Activated T-helper 9 cell treated with anti-CD3 and anti-CD28 coated beads, Interleukin-2, amount 50 U/mL, for 16 hours (primary cell): ENCODE data around the gene GMFB.

ENCODE experiments used
- DNase-seq: peaks from one replicate; pipeline ENCODE4 v3.0.0-alpha.2; 2020; ENCODE audit warnings: low read depth

GMFB gene

GRCh38 chr14:54488646-54489317, at the start of gene GMFB:
TSS of gene GMFB (minus strand) at chr14:54488980. CDS start at chr14:54488927, 53 bp downstream.
- peak; percentile 80 for DNase-seq

- no peak for DNase-seq
Measured at GRCh38 chr14:54538055-54538454, 49.3 kb upstream of the GMFB start.

DNA sequence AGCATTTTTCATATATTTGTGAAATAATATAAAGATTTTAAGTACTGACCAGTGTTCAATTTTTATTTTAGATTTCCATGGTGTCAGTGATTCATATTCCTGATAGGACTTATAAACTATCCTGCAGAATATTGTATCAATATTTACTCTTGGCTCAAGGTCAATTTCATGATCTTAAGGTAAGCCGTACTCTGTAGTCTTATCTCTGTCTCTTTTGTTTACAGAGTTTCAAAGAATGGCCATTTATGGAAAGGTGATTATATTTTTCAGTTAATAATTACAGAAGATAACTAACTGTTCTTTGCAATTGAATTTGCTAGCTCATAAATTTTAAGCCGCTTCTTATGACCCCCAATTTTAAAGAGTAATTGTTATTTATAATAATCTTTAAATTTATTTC, 48.9 kb upstream of the GMFB start:
- DNase-seq = no peak

DNA sequence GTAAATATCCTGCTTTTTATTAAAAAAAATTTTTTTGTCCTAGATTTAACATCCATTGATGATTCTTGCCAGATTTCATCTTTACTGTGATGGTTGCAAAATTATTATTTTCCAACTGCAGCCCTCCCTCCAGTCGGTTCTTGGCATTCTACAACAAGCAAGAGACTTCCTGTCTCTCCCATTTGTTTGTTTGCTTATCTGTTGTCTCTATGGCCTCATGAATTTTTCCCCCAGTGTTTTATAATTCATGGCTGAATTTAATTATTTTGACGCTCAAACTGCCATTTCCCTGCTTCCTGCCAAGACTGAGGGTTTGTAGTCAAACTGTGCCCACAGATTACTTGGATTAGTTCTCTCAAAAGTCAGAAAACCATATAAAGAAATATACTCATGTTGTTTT, 46.9 kb upstream of the GMFB start:
- DNase-seq = no peak

DNA sequence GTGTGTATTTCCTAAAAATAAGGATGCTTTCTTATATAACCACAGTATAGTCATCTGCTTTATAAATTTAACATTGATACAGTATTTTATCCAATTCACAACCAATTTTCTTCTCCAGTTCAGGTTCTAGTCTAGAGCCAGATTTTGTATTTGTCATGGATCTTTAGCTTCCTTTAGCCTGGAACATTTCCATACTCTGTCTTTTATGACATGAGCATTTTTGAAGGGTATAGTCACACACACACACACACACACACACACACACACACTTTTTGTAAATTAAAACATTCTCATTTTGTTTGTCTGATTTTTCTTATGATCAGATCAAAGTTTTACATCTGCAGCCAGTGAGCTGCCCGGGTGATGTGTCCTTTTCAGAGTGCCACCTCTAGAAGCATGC, 46.3 kb upstream of the GMFB start:
- no peak for DNase-seq

DNA sequence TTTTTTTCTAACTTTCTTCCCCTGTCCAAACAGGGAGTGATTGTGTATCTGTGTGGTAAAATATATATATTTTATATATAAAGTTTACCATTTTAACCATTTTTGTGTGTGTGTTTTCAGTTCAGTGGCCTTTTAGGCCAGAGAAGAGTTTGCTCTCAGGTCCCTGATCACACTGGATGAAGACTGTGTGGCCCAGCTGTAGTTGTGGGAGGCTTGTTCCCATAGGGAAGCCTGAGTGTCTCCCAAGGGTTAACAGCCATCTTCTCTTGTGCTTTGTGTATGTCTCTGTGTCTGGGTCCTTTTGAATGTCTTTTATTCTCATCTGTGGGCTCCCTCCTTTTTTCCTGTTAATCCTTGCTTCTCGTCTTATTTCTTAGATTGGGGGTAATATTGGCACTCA, 44.3 kb upstream of the GMFB start:
- DNase-seq = no peak

- DNase-seq = no peak
Measured at GRCh38 chr14:54532111-54533012, 43.6 kb upstream of the GMFB start.

DNA sequence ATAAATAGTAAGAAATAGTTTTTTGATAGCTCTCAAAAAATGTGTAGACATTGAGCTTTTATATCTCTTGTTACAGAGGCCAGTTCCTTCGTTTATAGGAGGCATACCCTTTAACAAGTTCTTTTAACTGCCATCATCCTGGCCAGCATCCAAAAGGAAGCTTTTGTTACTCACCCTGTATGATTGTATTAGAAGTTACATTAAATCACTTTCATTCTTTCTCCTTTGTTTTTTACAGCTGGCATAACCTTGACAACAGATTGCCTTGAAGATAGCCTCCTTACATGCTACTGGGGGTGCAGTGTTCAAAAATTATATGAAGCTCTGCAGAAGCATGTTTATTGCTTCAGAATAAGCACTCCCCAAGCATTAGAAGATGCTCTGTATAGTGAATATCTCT, 41.0 kb upstream of the GMFB start:
- no peak for DNase-seq

- no peak for DNase-seq
Measured at GRCh38 chr14:54528973-54529372, 40.2 kb upstream of the GMFB start.

GRCh38 chr14:54524410-54524809, 35.6 kb upstream of the GMFB start:
- no peak for DNase-seq

DNA sequence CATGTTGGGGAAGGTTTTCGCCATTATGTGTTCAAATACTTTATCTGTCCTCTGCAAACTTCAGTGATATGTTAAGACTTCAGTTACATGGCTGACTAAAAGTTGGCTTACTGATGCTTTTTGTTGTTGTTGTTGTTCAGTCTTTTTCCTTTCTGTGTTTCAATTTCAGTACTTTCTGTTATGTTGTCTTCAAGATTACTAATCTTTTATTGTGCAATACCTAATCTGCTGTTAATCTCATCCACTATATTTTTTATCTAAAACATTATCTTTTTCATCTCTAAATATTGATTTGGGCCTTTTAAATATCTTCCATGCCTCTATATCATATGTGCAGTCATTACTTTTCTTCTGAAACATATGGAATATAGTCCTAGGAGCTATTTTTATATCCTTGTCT, 27.9 kb upstream of the GMFB start:
- no peak for DNase-seq

GRCh38 chr14:54515670-54516069, 26.9 kb upstream of the GMFB start:
- DNase-seq = no peak

- DNase-seq = no peak
Measured at GRCh38 chr14:54512393-54512792, 23.6 kb upstream of the GMFB start.

GRCh38 chr14:54509546-54510501, 21.0 kb upstream of the GMFB start, which contains the start of gene CGRRF1:
TSS of gene CGRRF1 (plus strand) at chr14:54509906. CDS start at chr14:54509960, 54 bp downstream.
- DNase-seq = peak; percentile 96

DNA sequence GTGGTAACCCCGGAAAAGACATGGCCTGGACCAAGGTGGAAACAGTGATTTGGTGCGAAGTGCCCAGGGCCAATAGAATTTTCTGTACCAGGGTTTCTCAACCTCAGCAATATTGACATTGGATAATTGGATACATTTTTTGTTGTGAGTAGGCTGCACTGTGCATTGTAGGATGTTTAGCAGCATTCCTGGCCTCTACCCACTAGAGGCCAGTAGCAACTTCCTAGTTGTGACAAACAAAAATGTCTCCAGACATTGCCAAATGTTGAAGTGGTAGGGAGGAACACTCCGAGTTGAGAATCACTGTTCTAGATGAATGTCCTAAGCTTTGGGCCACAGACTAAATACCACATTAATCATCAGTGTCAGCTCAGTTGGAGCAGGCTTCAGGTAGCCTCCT, 14.7 kb upstream of the GMFB start:
- no peak for DNase-seq

GRCh38 chr14:54502602-54503001, 13.8 kb upstream of the GMFB start:
- no peak for DNase-seq

DNA sequence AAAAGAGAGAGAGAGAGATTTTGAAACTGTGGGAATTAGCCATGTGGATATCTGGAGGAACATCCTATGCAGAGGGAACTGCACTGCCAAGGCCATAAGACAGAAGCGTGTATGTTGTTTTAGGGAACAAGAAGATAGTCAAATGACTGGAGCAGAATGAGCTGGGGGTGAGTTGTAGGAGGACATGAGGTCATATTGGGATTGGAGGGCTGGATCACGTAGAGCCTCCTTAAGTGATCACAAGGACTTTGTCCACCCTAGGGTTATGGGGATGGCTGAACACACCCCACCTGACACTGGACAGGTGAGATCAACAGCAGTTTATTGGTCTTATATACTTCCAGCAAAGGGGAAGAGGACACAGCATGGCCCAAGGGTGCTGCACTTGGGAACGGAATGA, 12.7 kb upstream of the GMFB start:
- DNase-seq = no peak

GRCh38 chr14:54500744-54501143, 12.0 kb upstream of the GMFB start:
- DNase-seq = no peak

DNA sequence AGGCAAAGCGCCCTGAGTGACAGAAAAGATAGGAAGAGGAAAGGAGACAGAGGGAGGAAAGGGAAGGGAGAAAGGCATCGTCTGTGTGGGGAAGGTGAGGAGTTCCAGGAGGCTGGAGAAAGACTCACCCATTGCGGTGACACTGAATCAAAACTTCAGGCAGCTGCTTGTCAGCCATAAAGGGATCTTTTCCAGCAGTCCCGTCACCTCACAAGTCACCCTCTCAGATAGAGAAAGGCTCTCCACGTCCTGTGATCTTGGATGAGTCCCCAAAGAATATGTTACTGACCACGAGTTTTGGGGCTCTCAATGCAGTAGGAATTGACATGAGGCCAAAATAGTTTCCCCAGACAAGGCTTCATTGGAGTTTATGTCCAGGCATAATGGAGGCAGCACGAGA, 9.8 kb upstream of the GMFB start:
- no peak for DNase-seq

GRCh38 chr14:54498095-54498531, 9.3 kb upstream of the GMFB start:
- DNase-seq = no peak

- DNase-seq = no peak
Measured at GRCh38 chr14:54497224-54497623, 8.4 kb upstream of the GMFB start.

GRCh38 chr14:54493293-54493692, 4.5 kb upstream of the GMFB start:
- DNase-seq = no peak
